Uterus (tissue), 2 donors: ENCODE measurements around the gene HSPG2.

Experiments used
- CTCF ChIP-seq, 4 experiments: fragments of 200-600 bp in 2 of 4; fragments of 450-650 bp in 2 of 4; sonication (generic) in 2 of 4; IDR thresholded peaks; one replicate each; pipeline ENCODE4 v1.5.1; 2016 to 2019; ENCODE audit warnings: antibody characterized with exemption in 4 of 4, mild to moderate bottlenecking in 2 of 4, moderate library complexity in 1 of 4
- POLR2A ChIP-seq, 2 donors: fragments of 450-650 bp; IDR thresholded peaks; one replicate each; pipeline ENCODE4 v1.6.1; 2016; ENCODE audit warnings: antibody characterized with exemption in 2 of 2, mild to moderate bottlenecking in 1 of 2, moderate library complexity in 1 of 2

GRCh38 chr1:21842606-21843162 is 94.4 kb downstream of the HSPG2 start:
- TF ChIP-seq CTCF (IDR thresholded peaks at IDR 0.05): no peak
- no peak for TF ChIP-seq POLR2A (IDR thresholded peaks at IDR 0.05)
